H7 (cell line): Measurements from ENCODE around the gene CD6. TPM values are rescaled to one million over a fixed set of nuclear protein-coding genes. Genes with fewer than 3 reads are reported as not detected.

ENCODE experiments used
- DNase-seq: peaks from one replicate; pipeline ENCODE4 v3.0.0; 2012
- H3K27me3 ChIP-seq: 2 replicates; pipeline ENCODE4 v1.6.0; 2011; ENCODE audit warnings: mild to moderate bottlenecking, low read length; ENCODE audit not compliant: control insufficient read depth, insufficient read depth
- H3K36me3 ChIP-seq: replicated peaks from 2 replicates; pipeline ENCODE4 v1.5.1; 2011; ENCODE audit warnings: low read length; ENCODE audit not compliant: control insufficient read depth, insufficient read depth
- H3K4me3 ChIP-seq: 2 replicates; pipeline ENCODE4 v1.5.1; 2011; ENCODE audit warnings: low read depth, mild to moderate bottlenecking, control low read depth, low read length, moderate library complexity; ENCODE audit not compliant: insufficient read depth
- total RNA-seq: library from RNA; depleted of rRNA; stranded (reverse); fragments of >200 nt; shearing (Covaris generic); gene quantifications from 2 replicates; pipeline ENCODE4 v1.2.3, GENCODE V29; 2014

CD6 gene
- total RNA-seq, 1 experiment from 2014 or later = not detected

DNA sequence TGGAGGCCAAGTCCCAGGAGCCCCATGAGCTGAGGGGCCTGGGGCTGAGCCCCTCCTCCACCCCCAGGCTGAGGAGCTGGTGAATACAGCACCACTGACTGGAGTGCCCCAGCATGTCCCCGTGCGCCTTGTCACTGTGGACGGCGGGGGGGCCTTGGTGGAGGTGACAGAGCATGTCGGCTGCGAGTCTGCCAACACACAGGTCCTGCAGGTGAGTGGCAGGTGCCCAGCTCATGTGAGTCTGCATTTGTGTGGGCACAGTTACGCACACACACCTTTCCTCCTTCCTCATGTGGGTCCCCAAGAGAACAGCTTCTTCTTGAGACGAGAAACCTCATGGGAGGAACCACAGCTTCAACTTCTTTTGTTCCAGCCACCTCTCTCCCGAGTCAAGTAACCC is 39.6 kb upstream of the CD6 start:
- Histone ChIP-seq H3K36me3 (peaks cover 18% of the 10 kb centered on the region), H3K4me3 (no peak overlapping the region), H3K27me3 (no peaks in the 10 kb centered on the region)
- peak; percentile 49 for DNase-seq

DNA sequence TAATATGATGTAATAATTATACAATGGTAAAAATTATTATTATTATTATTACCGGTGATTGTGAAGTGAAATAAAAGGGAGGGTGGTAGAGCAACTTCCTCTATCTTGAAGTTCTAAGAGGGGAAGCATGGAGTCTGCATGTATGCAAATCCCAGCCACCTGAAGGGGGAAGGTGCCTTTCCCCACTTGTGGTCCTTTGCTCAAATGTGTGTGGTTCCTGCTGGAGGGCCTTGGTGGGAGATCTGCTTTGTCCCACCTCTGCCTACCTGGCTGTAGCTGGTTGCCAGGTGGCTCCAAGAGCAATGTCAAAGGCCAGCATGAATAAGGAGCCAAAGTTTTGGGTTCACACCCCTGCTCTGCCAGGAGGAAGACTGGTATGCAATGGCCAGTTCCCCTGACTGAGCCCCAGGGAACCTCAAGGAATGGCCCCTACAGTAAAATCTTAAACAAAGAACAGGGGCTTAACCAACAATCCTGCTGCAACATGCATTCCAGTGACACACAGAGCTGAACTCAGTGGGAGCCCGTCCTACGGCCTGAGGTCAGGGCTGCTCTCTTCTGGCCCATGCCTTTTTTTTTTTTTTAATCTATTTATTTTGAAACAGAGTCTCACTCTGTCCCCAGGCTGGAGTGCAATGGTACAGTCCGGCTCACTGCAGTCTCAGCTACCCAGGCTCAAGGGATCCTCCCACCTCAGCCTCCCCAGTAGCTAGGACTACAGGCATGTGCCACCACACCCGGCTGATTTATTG is 38.7 kb upstream of the CD6 start:
- Histone ChIP-seq H3K36me3 (peaks cover 18% of the 10 kb centered on the region), H3K4me3 (no peak overlapping the region), H3K27me3 (no peaks in the 10 kb centered on the region)
- DNase-seq = peak; percentile 79

DNA sequence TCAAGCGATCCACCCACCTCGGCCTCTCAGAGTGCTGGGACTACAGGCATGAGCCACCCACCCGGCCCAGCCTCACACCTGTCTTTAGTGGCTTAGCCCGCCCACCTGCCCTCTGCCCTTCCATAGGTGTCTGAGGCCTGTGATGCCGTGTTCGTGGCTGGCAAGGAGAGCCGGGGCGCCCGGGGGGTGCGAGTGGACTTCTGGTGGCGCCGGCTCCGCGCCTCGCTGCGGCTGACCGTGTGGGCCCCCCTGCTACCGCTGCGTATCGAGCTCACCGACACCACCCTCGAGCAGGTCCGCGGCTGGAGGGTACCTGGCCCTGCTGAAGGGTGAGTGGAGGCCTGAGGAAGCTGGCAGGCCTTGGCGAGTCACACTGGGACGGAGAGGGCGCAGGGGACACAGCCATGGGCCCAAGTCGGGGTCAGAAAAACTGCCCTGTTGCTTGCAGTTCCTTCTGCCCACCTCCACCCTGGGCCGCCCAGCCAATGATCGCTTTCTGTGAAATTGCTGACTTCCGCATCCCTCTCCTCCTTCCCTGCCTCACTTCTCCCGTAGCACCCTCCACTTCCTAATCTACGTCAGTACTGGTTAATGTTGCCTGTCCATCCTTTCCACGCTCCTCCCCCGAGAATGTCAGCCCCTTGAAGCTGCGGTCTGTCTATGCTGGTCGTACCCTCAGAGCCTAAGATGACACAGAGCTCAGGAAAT is 37.9 kb upstream of the CD6 start:
- peak; percentile 53 for DNase-seq
- Histone ChIP-seq H3K4me3 (no peak overlapping the region), H3K27me3 (no peaks in the 10 kb centered on the region), H3K36me3 (peaks cover 18% of the 10 kb centered on the region)

DNA sequence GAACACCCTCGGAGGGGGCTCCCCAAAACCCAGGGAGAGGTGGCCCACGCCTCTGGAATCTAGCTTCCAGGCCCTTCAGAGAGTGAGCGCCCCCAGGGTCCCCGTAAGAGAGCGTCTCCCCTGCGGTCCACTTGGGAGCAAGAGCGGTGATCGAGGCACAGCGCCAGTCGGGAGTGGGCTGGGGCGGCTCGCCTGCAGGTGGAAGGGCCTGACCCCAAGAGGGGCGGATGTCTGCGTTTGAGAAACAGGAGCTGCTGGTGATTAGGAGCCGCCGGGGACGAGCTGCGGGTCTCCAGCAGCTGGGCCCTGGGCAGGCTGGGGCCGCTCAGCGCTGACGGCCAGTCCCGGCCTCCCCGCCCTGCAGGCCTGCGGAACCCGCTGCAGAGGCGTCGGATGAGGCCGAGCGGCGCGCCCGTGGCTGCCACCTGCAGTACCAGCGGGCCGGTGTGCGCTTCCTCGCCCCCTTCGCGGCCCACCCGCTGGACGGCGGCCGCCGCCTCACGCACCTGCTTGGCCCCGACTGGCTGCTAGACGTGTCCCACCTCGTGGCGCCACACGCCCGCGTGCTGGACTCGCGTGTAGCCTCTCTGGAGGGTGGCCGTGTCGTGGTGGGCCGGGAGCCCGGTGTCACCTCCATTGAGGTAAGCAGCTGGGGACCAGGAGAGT is 37.2 kb upstream of the CD6 start:
- H3K36me3 ChIP-seq = peaks cover 15% of the 10 kb centered on the region
- H3K27me3 ChIP-seq = no peaks in the 10 kb centered on the region
- H3K4me3 ChIP-seq = no peak overlapping the region
- DNase-seq = peak; percentile 56

DNA sequence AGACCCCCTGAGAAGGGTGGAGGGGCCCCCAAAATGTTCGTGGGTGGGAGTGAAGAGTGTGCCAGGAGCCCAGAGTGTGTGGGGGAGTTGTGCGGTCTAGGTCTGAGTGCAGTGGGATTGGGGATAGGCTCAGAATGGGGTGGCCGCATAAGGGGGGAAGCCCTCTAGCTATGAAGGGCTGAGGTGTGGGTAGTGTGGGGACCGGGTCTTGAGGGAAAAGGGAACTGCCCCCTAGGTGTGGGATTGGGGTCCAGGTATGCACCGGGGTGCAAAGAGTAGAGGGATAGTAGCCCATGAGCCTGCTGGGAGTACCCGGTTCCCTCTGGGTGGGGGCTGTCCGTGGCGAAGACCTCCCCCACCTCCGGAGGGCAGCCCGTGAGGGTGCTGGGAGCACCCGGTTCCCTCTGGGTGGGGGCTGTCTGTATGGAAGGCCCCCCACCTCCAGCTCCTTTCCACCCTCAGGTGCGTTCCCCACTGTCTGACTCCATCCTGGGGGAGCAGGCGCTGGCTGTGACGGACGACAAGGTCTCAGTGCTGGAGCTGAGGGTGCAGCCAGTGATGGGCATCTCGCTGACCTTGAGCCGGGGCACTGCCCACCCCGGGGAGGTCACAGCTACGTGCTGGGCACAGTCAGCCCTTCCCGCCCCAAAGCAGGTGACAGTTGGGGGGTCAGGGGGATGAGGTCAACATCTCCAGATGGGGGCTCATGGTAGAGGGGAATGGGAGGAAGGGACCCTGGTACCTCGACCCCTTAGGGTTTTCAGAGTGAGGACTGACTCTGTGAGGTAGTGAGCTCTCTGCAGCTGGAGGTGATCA is 36.5 kb upstream of the CD6 start:
- Histone ChIP-seq H3K36me3 (peaks cover 12% of the 10 kb centered on the region), H3K4me3 (no peak overlapping the region), H3K27me3 (no peaks in the 10 kb centered on the region)
- no peak for DNase-seq

DNA sequence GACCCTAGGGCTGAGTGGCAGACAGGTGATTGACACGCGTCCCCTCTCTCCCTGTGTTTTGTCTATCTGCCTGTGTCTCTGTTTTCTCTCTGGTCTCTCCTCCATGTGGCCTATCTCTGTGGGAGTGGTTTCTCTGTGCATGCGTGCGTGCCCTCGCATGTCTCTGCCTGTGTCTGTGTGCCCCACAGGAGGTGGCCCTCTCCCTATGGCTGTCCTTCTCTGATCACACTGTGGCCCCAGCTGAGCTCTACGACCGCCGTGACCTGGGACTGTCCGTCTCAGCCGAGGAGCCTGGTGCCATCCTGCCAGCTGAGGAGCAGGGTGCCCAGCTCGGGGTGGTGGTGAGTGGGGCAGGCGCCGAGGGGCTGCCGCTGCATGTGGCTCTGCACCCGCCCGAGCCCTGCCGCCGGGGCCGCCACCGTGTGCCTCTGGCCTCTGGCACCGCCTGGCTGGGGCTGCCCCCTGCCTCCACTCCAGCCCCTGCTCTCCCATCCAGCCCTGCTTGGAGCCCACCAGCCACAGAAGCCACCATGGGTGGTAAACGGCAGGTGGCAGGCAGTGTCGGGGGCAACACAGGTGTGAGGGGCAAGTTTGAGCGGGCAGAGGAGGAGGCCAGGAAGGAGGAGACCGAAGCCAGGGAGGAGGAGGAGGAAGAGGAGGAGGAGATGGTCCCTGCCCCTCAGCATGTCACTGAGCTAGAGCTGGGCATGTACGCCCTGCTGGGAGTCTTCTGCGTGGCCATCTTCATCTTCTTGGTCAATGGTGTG is 35.6 kb upstream of the CD6 start:
- H3K36me3 ChIP-seq = peaks cover 9% of the 10 kb centered on the region
- no peak for DNase-seq
- no peaks in the 10 kb centered on the region for H3K27me3 ChIP-seq
- H3K4me3 ChIP-seq = no peak overlapping the region

DNA sequence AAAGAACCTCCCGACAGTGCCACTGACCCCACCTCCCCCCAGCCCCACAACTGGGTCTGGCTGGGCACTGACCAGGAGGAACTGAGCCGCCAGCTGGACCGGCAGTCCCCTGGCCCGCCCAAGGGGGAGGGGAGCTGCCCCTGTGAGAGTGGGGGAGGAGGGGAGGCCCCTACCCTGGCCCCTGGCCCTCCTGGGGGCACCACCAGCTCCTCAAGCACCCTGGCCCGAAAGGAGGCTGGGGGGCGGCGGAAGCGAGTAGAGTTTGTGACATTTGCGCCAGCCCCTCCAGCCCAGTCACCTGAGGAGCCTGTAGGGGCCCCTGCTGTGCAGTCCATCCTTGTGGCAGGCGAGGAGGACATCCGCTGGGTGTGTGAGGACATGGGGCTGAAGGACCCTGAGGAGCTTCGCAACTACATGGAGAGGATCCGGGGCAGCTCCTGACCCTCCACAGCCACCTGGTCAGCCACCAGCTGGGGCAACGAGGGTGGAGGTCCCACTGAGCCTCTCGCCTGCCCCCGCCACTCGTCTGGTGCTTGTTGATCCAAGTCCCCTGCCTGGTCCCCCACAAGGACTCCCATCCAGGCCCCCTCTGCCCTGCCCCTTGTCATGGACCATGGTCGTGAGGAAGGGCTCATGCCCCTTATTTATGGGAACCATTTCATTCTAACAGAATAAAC is 34.9 kb upstream of the CD6 start:
- Histone ChIP-seq H3K4me3 (no peak overlapping the region), H3K27me3 (no peaks in the 10 kb centered on the region)
- DNase-seq = peak; percentile 58

DNA sequence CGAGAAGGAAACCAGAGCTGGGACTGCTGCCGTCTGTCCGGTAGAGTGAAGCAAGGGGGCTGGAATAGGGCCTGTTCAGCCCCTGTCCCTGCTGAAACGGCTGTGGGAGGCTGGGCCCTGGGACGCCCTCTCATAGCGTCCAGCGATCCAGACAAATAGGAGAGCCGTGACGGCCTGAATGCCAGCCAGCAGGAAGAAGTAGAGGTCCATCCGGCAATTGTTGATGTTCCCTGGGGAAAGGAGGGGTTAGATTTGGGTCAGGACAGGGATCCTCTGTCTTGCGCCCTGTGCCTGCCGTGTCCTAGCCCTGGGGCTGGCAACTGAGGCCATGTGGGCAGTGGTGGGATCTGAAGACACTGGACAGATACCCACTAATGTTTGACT is 34.3 kb upstream of the CD6 start:
- Histone ChIP-seq H3K4me3 (no peak overlapping the region), H3K36me3 (peaks cover 5% of the 10 kb centered on the region), H3K27me3 (no peaks in the 10 kb centered on the region)
- DNase-seq = peak; percentile 41

More for the DNA sequence above, 34.9 kb upstream of the CD6 start:
- peaks cover 6% of the 10 kb centered on the region for H3K36me3 ChIP-seq

DNA sequence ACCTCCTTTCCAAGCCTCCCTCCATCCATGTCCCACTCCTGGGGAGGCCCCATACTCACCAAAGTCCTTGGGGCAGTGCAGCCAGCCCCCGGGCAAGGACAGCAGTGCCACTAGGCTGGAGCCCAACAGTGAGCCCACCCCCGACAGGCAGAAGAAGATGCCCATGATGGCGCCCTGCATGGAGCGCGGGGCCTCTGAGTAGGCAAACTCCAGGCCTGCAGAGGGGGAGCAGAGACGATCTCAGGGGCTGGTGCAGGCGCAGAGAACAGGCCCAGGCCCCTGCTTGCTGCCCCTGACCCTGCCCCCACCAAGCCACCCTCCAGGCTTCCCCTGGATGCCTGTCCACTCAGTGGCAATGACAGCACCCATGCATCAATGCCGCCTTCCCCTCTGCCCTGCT is 33.7 kb upstream of the CD6 start:
- DNase-seq = peak; percentile 51
- H3K27me3 ChIP-seq = no peaks in the 10 kb centered on the region
- peaks cover 4% of the 10 kb centered on the region for H3K36me3 ChIP-seq
- H3K4me3 ChIP-seq = no peak overlapping the region

DNA sequence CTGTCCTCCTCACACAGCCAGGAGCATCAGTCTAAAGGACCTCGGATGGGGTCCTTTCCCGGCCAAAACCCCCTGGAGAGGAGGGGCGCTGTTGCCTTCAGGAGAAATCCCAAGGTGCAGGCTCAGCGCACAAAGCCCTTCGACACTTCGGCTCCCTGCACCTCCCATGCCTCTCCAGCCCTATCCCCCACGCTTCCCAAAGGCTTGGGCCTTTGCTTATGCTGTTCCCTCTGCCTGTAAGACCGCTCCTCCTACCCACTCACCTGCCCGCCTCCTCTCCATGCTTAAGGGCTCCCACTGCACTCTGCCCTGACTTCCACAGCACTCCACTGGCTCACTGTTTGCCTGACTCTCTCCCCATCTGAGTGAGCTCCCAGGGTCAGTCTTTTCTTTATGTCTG is 33.0 kb upstream of the CD6 start:
- Histone ChIP-seq H3K36me3 (peaks cover 4% of the 10 kb centered on the region), H3K4me3 (no peak overlapping the region), H3K27me3 (no peaks in the 10 kb centered on the region)
- DNase-seq = peak; percentile 59

DNA sequence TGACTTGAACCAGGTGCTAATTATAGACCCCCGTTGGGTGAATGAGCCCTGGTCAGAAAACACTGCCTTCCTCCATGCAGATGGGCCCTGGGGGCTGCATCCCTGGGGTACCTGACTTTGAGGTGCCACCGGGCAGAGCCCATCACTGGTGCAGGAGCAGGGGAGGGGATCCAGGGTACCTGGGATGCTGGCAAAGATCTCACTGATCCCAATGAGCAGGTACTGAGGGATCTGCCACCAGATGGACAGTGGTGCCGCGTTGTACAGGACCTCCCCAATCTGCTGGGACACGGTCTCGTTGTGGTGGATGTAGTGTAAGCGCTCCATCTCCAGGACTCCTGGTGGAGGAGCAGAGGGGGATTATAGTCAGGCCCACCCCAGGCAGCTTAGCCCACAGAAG is 32.2 kb upstream of the CD6 start:
- no peak overlapping the region for H3K4me3 ChIP-seq
- no peaks in the 10 kb centered on the region for H3K27me3 ChIP-seq
- peaks cover 4% of the 10 kb centered on the region for H3K36me3 ChIP-seq
- peak; percentile 25 for DNase-seq

DNA sequence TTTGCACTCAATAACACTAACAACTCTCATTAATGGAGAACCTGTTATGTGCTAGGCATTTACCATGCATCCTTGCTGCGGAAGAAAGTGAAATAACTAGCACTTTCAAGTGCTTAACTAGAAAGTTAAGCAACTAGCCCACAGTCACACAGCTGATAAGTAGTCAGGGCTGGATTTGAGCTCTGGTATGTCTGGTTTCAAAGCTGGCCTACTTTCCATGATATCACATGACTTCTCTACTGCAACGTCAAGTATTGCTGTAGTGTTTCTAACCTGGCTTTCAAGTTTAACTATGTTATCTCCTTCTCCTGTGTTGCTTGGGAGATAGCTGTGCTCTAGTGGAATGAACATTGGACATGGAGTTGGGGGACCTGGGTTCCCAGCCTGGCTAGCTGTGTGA is 31.6 kb upstream of the CD6 start:
- peaks cover 4% of the 10 kb centered on the region for H3K36me3 ChIP-seq
- H3K4me3 ChIP-seq = no peak overlapping the region
- DNase-seq = no peak
- H3K27me3 ChIP-seq = no peaks in the 10 kb centered on the region

DNA sequence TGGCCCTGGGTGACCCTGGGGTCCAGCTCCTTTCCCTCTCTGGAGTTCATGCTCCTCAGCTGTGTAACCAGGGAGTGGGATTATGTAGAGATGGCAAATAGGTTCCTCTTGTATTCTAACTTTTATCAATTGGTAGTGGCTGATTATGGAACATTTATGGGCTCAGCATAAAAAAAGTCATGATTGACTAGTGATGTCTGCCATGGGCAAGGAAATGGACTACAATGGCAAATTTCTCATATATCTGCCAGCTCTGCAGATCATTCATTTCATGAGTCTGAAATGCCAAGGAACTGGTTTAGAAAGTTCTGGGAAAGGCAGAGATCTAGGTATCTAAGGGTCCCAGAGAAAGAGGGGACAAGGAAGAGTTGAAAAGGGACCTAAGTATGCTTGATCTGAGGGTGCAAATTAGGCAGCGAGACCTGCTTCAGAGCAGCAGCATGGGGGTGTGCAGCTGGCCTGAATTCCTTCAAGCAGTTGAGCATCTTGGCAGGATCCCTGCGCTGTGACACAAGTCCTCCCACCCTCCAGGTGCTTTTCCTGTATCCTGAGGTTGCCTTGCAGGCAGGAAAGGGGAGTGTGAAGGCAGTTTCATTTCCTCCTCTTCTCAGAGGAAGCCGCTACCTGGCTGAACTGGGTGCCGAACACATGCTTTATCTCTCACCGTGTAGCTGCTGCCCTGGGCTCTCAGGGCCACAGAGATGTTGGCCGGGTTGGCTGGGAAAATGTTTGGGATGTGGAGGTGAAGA is 29.9 kb upstream of the CD6 start:
- H3K4me3 ChIP-seq = no peak overlapping the region
- peak; percentile 16 for DNase-seq
- H3K36me3 ChIP-seq = peaks cover 2% of the 10 kb centered on the region; the same call in 1 of the 2 replicates
- no peaks in the 10 kb centered on the region for H3K27me3 ChIP-seq
